GM19035 (cell line): ENCODE results near the gene EPN1.

Experiments used
- ATAC-seq: cut with Tn5 transposase; IDR thresholded peaks from one replicate; pipeline ENCODE4 v1.9.1; 2021; ENCODE audit not compliant: unreplicated experiment

Gene EPN1

DNA sequence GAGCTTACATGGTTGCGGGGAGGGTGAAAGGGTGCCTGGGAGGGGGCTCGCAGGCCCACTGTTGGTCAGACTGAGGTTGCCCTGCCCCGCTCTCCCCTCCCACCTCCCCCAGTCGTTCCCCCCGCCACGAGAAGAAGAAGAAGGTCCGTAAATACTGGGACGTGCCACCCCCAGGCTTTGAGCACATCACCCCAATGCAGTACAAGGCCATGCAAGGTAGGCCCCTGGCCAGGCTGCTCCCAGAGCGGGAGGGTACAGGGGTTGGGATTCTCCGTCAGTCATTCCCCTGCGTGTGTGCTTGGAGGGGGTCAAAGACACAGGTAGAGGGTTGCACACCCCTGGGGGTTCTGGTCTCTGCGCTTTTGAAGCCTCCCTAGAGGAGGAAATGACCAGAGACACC lies 14.6 kb upstream of the EPN1 start:
- no peak for ATAC-seq

DNA sequence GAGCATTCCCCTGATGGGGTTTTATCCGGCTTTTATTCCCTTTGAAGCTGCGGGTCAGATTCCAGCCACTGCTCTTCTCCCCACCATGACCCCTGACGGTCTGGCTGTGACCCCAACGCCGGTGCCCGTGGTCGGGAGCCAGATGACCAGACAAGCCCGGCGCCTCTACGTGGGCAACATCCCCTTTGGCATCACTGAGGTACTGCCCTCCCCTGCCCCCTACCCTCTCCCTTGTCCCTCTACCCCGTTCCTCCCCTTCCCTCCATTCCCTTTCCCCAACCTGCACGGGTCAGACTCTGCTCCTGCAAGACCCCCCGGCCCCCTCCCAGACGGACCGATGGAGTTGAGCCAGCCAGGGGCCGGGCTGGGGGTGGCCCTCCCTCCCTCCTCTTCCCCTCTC lies 14.0 kb upstream of the EPN1 start:
- ATAC-seq, result no peak

DNA sequence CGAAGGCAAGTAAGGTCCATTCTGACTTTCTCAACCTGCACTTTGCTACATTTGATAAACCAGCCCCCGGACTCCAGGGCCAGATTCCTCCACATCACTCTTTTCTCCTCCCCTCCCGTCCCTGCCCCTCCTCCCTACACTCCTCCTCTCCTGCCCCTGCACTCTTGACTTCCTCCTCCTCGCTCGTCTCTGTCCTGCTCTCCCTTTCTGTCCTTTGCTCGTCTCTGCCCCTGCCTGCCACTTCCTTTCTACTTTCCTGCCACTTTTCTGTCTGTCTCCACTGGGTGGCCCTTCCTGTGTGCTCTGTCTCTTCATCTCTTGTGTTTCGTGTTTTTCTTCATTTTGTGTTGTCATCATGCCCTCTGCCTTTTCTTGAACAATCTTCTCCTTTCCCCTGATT lies 13.2 kb upstream of the EPN1 start:
- ATAC-seq, result no peak

DNA sequence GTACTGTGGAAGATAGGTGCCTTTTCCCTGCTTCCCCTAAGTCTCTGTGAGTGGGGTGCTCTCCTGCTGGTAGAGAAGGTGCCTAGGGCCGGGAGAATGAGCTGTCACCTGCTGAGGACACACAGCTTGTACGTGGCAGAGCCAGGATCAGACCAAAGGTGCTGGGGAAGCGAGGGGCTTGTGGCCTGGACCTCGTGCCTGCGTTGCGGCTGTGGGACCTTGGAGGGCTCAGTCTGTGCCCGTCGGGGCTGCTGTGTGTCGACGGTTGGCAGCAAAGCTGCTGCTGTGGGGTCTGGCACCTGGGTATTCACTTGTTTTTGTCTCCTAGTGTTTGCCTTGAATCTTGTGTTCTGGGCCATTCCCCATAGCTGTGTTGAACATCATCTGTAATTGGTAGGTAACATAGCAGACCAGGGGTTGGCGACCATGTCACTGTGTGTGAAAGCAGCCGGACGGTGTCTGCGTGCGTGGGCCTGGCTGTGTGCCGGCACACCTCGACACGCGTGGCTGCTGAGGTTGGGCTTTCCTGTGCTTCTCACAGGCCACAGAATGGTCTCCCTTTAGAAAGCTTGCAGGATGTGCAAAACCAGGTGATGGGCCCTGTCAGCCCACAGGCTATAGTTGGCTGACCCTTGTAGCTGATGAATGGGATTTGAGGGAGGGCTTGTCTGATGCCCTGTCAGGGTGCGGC lies 11.0 kb upstream of the EPN1 start:
- no peak for ATAC-seq

DNA sequence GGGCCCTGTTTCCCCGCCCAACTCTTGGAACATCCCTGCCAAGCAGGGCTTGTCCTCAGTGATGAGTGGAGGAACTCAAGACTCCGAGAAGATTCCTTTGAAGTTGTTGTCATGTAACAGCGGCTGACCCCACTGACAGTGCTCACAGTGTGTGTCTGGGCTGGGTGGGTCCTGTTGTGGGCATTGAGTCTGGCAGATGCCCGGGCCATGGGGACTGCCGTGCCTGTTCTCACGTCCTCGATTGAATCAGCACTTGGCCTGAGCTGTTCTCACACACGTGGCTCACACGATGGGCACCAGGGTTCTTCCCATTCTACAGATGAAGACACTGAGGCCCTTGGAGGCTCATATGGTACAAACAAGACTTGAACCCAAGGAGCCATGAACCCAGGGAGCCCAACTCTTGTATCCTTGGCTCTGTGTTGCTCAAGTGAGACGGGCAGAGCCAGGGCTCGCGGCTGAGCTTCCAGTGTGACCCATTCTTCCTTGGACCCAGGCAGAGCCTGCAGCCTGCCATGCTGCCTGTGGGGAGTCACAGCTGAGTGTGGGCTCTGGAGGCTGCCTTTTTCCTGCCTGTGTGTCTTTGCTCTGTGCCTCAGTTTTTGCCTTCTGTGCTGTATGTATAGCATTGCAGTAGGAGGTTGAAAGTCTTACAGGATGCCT lies 8.6 kb upstream of the EPN1 start:
- ATAC-seq, result no peak

DNA sequence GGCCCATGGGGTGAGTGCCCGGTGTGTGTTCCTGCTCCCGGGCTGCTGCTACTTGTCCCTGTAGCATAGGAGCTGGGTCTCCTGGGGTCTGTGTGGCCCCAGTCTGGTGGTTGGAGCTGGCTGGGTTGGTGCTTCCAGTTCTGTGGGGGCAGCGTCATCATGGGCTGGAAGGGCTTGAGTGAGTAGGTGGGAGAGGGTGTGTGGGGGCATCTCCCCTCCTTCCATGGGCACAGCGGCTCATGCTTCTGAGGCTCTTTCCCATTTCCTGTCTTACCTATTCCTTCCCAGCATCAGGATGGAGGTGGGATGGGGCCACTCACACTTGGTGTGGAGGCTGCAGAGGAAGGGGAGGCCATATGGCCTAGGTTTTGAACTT lies 8.0 kb upstream of the EPN1 start:
- no peak for ATAC-seq

DNA sequence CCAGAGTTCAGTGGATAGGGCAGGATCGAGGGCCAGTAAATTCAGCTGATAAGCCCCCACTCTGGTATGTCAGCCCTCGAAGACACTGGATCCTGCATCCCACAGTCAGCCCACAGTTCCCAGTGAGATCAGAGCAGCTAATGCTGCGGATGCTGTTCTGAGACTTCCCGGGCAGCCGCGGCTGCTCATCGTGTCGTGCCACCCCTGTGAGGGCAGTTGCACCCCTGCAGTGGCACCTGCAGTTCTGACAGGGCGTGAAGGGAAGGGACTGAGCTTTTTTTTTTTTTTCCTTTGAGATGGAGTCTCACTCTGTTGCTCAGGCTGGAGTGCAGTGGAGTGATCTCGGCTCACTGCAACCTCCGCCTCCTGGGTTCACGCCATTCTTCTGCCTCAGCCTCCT lies 7.5 kb upstream of the EPN1 start:
- ATAC-seq, result no peak

DNA sequence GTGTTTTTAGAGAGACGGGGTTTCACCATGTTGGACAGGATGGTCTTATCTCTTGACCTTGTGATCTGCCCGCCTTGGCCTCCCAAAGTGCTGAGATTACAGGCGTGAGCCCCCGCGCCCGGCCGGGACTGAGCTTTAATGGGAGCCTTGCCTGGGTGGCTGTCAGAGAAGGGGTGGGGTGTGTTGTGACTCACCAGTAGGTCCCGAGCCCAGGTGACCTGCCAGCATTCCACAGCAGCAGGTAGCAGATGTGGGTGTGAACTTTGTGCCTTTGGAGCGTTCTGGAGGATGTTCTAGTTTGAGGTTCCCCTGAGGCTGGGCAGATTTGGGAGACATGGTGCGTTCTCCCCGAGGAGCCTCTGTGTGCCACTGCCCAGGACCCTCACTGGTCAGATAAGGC lies 7.1 kb upstream of the EPN1 start:
- ATAC-seq, result no peak

DNA sequence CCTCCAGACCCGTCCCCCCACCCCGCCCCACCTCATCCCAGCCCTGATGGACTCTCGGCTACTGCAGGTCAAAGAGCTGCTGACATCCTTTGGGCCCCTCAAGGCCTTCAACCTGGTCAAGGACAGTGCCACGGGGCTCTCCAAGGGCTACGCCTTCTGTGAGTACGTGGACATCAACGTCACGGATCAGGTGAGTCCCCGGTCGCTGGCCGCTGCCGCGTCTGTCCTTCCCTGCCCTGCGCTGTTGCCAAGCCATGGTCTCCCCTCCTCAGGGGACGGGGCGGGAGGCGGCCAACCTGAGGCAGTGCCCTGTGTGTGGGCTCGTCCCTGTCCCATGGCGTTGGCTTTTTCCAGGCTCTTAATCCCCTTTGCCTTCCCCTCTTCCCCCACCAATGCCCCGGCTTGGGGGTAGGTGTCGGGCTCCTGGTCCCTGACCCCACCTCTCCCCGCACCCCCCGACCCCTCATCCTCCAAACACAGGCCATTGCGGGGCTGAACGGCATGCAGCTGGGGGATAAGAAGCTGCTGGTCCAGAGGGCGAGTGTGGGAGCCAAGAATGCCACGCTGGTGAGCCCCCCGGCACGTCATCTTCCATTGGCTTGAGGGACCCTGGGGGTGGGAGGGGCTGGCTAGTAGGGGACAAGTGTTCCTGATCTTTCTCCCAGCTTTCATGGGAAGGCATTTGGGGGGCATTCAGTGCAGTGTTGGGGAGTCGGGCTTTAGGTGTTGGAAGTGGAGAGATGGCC lies 6.2 kb upstream of the EPN1 start:
- no peak for ATAC-seq

DNA sequence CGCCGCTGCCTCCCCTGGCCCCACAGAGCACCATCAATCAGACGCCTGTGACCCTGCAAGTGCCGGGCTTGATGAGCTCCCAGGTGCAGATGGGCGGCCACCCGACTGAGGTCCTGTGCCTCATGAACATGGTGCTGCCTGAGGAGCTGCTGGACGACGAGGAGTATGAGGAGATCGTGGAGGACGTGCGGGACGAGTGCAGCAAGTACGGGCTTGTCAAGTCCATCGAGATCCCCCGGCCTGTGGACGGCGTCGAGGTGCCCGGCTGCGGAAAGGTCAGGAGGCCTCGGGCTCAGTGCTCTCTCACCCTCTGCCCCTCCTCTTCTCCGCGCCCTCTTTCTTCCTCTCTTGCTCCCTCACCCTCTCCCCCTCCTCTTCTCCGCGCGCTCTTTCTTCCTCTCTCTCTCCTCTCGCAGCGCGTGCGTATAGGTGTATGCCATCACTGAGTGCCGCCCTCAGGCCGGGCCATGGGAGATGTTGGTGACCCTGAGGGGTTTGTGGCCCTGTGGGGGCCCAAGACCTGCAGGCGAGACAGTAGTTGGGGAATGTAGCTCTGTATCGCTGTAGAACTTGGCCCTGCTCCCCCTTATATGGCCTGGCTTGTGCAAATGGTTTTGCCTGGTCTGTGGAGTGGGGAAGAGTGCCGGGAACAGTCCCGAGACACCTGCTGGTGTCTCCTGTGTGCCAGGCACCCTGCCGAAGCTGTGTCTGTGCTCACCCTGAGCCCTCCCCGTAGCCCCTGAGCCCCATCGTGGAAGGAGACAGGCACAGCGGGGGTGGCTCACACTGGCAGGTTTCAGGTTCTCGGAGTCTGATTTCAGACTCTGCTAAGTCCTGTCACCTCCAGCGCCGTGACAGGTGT lies 5.4 kb upstream of the EPN1 start:
- no peak for ATAC-seq

DNA sequence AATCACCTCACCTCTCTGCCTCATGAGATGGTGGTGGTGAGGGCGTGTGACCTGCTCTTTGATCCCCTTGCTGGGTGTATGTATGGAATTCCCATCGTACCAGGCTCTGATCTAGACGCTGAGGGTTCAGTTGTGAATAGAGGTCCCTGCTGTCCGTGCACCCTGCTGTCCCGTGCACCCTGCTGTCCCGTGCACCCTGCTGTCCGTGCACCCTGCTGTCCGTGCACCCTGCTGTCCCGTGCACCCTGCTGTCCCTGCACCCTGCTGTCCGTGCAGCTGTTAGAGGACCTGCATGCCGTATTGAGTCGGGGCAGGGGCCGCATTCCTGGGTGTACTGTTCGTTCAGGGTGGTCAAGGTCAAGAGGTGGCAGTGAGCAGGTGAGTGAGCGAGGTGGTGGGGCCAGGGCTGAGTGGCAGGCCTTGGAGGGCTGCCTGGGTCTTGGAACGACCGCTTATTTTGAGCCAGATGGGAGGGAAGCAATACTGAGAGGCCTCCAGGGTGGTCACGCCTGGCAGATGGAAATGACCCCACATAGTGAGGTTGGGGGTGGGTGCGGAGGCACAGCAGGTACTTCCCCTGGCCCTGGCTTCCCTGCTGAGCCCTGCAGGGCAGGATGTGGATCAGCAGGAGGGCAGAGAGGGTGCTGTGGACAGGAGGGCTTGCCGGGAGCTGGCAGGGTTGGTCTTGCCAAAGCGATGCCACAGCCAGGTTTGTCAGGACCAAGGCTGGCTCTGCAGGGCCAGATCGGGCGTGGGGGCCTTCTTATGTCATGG lies 4.6 kb upstream of the EPN1 start:
- no peak for ATAC-seq

DNA sequence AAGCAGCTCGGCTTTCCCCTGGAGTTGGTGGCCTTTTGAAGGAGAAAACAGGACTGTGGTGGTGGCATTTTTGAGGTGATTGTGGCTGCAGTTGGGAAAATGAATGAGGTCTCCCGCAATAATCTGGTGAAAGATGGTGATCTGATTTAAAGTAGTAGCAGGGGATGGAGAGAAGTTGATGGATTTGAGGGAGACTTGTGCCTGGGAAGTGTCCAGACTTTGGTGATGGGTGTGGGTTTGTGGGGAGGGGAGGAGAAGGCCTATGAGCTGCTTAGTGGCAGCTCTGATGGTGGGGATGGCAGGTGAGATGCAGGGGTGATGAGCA lies 4.0 kb upstream of the EPN1 start:
- no peak for ATAC-seq

DNA sequence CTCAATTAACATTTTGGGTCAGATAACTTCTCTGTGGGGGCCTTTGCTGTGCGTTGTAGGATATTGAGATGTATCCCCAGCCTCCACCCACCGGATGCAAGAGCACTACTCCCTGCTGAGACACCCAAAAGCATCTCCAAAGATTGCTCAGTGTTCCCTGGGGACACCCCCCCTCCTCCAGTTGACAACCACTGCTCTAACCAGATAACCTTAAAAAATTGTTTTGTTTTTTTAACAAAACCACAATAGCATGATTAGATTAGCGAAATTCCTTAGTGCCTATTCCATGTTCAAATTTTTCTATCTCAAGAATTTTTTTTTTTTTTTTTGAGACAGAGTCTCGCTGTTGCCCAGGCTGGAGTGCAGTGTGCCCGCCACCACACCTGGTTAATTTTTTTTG lies 2.6 kb upstream of the EPN1 start:
- no peak for ATAC-seq

DNA sequence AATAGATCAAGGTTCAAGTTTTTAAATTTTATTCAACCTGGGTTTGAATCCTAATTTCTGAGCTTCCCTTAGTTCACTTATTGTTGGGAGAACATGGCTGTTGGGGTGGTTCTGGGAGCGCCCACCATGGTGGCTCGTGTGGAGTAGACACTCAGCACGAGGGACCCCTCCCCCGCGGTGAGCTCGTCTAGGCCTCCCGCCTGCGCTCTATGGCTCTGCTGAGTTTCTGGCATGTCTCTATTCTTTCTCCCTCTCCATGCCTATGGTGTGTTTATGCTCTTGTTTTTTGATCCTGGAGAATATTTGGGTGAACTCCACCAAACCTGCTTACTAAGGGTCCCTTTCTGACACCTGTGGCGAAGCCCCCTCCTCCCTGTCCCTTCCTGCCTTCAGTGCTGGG lies 1.6 kb upstream of the EPN1 start:
- ATAC-seq, result no peak

DNA sequence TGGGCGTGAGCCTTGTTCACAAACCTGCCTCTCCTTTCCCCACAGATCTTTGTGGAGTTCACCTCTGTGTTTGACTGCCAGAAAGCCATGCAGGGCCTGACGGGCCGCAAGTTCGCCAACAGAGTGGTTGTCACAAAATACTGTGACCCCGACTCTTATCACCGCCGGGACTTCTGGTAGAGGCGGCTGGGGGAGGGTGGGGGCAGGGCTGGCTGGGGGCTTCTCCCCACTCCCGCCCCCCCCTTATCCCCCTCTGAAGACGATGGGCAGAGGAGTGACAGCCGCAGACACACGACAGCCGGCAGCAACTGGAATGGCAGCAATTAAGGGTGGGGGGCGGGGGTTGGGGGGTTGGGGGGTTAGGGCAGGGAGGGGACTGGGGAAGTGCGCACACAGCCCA lies 1.1 kb upstream of the EPN1 start:
- no peak for ATAC-seq

DNA sequence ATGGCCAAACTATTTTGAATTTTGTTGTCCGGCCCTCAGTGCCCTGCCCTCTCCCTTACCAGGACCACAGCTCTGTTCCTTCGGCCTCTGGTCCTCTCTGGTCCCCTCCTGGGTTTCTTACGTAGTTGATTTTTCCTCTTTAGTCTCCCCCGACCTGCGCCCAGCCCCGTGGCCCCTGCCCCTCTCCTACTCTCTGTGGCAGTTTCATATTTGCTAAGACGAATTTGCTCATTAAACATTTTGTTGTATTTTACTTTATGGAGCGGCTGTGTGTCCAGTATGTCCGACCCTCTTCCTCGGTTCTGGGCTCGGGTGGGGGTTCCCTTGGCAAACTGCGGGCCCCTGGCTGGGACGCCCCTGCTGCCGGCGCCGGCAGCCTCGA lies 576 bp upstream of the EPN1 start:
- no peak for ATAC-seq

DNA sequence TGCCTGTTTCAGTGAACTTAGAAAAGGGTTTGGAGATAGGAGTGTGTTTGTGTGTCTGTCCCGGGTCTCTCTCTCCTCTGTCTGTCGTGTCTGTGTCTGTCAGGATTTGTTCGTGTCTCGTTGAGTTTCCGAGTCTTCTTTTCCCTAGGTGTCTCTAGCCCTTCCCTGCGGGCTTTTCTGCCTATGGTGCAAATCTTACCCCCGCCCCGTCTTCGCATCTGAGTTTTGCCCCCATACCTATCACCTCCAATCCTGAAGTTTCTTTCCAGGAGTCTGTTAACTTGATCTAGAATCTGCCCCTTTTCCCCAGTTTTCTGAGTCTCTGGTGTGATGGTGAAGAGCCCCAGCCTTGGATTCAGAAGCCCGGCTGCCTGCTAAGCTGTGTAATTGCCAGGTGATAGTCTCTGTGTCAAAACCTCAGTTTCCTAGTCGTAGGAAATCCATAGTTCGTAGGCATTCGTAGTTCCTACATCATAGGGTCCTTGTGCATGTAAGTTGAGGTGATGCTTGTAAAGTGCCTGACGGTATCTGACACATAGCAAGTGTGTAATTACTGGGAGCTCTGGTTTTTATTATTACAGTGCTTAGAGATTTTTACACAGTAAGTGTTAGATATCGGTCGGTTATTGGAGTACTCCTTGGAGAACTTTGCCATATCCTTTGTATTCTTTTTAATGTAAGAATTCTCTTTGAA lies 782 bp downstream of the EPN1 start:
- ATAC-seq, result no peak

DNA sequence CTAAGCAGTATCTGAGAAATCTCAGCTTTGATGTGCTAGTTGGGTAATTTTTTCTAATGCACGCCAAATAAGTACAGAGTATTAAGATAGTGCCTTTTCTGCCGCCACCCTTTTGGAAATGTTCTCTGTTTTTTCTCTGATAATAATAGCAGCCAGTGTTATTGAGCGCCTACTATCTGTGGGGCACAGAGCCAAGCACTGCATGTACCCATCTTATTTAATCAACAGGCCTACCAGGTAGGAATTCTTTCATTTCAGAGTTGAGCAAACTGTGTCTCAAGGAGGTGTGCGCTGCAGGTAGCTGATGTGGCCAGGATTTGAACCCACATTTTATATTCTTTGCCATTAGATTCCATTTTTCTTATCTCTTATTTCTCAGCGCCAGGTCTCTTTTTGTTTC lies 1.4 kb downstream of the EPN1 start:
- no peak for ATAC-seq

DNA sequence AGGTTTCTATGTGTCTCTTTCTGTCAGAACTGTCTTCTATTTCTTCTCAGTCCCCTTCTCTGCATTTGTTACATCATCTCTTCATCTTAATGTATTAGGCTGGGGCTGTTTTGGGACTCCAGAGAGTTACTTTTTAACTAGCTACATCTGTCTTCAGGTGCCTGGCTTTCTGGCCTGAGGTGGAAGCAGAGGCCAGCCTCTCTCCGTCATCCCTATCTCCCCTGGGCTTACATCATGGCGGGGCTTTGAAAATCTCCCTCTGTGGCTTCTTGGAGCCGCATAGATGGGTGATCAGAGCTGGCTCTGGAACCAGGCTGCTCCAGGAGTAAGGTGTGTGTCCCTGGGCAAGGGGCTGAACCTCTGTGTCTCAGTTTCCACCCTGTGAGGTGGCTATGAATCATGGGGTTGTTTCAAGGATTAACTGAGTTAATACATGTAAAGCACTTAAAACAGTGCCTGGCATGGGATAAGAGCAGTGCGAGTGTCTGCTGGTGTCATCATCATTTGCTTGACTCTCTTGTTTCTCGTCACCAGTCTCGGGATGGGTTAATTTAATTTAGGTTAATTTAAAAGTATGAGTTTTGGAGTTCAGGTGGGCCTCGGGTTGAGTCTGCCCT lies 2.0 kb downstream of the EPN1 start:
- ATAC-seq, result no peak

DNA sequence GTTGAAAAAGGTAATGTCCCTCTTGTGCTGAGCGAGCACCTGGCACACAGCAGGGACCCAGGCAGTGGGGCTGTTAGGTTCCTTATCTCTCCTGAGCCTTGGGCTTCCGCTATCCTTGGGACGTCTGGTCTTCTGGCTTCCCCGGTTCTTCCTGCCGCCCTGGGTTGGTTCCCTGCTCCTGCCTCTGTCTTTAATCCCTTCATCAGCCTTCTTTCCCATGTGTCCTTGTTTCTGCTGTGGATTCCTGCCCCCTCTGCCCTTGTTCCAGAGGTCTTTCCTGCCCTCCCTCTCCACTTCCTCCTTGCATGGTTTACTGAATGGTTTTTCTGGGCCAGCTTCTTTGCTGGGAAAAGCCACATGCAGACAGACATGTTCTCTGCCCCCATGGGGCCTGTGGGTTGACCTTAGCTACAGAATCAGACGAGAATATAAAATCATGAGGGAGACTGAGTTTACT lies 2.6 kb downstream of the EPN1 start:
- no peak for ATAC-seq
